AML-193 (cell line): ENCODE results near the gene CRYBG3.

Experiments used
- DNase-seq, 2 experiments: peaks; one replicate each; lab custom pipeline; 2025; lab: John Stamatoyannopoulos, UW

Gene CRYBG3

GRCh38 chr3:97948351-97949109 lies 126.7 kb downstream of the CRYBG3 start:
- DNase-seq = no peak

DNA sequence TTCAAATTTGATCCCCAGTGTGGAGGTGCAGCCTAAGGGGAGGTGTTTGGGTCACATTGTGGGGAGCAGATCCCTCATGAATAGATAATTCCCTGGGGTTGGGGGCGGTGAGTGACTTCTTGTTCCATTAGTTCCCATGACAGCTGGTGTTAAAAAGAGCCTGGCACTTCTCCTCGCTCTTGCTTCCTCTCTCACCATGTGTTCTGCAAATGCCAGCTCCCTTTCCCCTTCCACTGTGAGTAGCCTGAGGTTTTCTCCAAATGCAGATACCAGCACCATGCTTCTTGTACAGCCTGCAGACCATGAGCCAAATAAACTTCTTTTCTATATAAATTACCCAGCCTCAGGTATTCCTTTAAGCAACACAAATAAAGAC lies 127.3 kb downstream of the CRYBG3 start:
- DNase-seq = no peak

GRCh38 chr3:97949743-97950142 lies 127.9 kb downstream of the CRYBG3 start:
- DNase-seq = no peak

- DNase-seq = no peak
These were observed 128.5 kb downstream of the CRYBG3 start for GRCh38 chr3:97950360-97950759.

GRCh38 chr3:97952280-97952679 lies 130.5 kb downstream of the CRYBG3 start:
- DNase-seq = no peak

GRCh38 chr3:97952872-97953271 lies 131.1 kb downstream of the CRYBG3 start:
- no peak for DNase-seq

DNA sequence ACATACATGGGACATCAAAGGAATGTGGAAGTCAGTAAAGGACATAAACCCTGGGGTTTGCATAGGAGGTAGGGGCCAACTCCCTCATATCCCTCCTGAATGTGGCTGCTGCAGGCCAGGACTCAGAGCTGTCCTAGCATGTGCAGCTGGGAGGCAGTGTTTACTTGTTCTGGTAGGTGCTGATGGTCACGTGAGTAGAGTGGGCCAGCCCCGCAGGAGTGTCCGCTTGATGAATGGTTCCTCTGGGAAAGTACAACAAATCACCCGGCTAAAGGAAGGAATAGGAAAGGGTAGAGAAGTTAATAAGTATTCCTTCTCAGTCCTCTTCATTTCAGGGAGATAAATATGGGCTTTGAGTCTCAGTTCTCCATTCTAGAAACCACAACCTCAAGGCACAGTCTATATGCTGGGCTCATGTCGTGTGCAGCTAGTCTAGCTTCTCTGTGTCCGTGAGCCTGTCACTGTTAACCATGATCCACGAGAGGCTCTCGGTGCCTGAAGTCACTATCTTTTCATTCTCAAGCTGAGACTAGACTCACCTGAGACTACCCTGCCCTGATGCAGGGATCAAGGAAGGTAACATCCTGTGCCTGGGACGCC lies 132.5 kb downstream of the CRYBG3 start:
- no peak for DNase-seq

GRCh38 chr3:97956051-97956450 lies 134.2 kb downstream of the CRYBG3 start:
- no peak for DNase-seq

DNA sequence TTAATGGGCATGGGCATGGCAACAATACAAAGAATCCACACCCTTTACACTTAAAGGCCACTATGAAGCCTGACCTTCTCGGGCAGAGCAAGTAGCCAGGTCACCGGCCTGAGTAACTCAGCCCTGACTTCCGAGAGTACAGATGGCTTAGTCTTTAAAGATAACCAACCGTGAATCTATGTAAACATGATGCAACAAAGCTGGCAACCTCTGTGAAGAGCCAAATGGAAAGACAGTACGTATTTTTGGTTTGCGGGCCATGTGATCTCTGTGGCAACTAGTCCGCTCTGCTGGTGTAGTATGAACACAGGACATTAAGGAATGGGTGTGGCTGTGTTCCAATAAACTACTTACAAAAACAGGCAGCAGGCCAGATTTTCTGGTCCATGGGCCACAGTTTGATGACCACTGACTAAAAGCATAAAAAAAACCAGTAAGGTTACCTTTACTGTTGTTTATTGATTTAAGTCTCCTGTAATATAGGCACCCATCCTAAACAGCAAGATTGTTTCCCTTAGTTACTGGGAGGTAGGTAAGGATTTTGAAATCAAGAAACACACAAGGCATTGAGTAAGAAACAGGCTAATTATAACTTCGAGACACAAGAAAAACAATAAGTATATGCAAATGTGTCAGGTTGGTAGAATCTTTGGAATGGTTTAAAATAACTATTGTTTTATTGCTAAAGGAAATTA lies 136.0 kb downstream of the CRYBG3 start:
- no peak for DNase-seq

DNA sequence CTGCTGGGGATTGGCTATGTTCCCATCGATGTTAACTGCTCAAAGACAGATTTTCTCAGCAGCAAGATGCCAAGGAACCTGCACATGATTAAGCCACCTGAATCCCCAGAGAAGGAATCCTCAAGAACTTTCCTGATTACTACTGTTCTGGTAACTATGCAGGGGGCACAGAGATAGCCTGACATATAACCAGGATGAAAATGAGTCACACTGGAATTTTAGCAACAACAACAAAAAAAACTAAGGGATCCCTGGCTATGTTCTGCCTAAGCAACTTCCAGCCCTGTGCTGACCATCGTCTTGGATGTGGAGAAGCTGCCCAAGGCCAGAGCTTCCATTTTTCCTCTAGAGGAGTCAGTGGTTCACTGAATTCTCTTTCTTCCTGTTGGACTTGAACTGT lies 136.6 kb downstream of the CRYBG3 start:
- no peak for DNase-seq

DNA sequence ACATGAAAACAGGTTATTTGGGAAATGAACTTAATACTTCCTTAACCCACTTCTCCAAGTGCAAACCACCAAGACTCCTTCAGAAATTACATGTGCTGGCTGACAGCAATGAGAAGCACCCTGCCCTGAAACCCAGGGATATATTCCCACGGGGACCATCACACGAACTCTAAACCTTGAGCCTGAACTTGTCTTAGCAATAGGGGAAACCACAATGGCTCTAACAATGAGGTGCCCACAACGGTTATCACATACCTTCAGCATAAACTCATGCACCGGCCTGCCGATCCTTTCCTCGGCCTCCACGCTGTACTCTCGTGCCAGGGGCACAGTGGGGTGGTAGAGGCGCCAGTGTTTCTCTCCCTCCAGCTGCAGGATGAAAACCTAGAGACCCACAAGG lies 137.0 kb downstream of the CRYBG3 start:
- no peak for DNase-seq

GRCh38 chr3:97959872-97960271 lies 138.1 kb downstream of the CRYBG3 start:
- no peak for DNase-seq

DNA sequence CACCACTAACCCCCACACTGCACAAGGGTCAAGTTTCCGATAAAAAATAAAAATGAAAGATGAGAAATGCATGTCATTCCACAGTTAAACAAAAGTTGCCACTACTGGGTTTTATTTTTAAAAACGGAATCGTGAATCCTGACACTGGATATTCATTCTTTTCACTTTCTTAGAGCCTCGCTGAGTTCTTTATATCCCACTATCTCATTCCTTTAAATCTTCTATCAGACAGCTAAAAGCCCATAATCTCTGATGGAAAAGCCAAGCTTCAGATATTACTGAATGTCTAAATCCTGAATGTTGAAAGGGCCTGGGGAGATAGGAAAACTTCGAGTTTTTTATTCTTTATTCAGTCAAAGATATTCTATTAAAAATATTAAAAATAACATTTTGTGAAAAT lies 138.7 kb downstream of the CRYBG3 start:
- DNase-seq = no peak

DNA sequence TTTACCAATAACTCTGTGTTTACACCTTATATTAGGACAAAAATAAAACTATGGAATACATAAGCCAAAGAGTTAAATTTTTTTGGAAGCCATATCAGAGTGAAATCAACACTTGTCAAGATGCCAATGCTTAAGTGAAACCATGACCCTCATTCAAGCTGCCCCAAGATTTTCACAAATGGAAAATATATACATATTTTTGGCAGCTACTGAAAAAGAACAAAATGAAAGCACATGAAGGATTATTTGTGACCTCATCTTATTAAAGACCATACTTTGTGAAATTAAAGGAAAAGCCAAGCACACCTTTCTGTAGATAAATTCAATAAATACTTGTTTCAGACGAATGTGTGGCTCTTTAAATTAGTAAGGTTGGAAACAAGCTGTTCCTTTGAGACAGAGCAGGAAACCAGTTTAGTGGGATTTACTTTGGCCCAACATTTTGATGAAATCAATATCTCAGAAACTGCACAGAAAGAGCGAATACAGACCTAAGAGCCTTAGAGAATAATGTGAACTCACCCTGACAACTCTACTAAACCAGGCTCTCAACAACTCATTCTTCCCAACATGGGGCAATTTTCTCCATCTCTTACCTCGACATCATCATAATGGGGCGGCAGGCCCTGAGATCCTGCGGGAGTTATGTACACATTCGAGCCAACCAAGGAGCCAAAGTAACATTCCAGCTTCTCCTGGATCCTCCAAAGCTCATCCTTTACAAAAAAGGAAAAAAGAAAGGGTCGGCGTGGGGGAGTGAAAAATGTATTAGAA lies 139.4 kb downstream of the CRYBG3 start:
- no peak for DNase-seq

DNA sequence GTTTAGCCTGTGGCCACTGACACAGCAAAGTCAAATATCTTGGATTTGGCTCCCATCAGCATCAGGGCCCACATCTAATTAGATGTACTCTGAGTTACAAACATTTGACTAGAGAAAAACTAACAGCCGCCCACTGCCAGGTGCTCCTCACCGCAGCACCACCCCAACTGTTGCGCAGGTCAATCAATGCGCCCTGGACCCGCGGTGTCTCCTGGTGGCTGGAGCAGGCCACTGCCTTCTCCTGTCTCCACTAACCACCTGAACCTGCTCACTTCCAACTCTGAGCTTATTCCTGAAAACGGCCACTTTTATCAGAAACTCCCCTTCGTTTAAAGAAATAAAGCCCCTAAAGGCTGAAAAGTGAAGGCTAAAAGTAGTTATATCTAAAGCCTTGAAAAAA lies 146.2 kb downstream of the CRYBG3 start:
- no peak for DNase-seq

DNA sequence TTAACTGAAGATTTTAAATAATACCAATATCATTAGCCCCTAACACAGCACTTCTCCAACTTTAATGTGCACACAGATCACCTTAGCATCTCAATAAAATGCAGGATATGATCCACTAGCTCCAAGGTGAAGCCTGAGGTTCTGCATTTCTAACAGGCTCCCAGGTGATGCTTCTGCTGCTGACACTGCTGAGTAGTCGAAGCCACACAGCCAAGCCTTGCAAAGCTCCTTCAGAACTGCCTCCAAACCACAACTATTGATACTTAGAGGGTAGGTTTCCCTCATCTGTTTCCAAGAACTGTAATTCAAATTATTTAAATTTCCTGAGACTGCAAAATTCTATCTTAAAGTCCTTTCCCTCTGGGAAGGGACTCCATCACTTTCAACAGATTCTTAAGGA lies 146.6 kb downstream of the CRYBG3 start:
- no peak for DNase-seq

GRCh38 chr3:97969541-97969940 lies 147.7 kb downstream of the CRYBG3 start:
- DNase-seq = no peak

DNA sequence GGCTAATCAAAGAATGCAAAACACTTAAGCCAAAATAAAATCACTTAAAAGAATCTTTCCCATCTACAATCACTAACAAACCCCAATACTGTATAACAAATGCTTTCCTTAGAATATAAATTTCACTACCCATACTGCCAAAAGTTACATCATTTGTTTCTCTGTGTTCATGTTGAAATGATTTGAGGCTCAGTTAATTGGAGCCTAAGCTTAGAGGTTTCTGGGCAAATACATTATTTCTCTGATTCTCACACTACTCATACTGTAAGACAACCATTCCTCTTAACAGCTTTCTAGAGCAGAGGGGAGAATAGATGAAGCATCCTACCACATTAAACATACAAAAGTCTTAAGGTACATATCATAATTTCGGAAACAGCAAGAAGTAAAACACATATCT lies 148.3 kb downstream of the CRYBG3 start:
- DNase-seq = no peak

DNA sequence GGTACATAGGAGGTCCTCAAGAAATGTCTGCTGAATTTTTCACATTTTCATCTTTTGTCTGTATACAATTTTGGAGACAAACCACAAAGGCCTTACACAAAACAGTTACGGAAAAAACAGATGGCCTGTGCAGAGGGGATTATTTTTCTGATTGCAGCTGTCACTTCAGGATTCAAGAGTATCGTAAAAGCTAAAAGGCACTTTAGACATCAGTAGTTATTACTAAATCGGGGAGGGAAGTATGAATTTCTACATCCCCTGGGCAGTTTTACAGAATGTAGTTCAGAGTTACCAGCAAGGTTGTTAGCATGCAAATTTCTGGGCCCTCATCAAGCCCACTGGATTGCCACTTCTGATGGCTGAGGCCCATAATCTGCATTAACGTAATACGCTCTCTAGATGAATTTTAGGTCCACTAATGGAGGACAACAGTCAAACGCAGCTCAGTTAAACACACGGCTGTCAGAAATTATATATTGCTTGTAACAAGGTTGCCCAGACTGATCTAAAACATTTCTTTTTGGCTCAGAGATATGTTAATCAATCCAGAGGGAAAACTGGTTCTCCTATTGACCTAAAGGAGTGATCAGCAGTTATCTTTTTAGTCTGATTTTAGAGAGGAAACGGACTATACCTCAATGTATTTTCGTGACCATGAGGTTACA lies 149.3 kb downstream of the CRYBG3 start:
- no peak for DNase-seq

- no peak for DNase-seq
These were observed 150.1 kb downstream of the CRYBG3 start, which contains the start of gene RIOX2 for GRCh38 chr3:97971679-97972567. Gene RIOX2, minus strand, starts transcription at chr3:97972431. Its CDS starts 4,838 bp downstream, at chr3:97967593.

GRCh38 chr3:97972976-97973375 lies 151.2 kb downstream of the CRYBG3 start:
- no peak for DNase-seq
